ES-I3 (cell line): Measurements from ENCODE around the gene BTBD17.

Experiments used
- H3K36me3 ChIP-seq: 2 replicates; pipeline ENCODE4 v1.6.1; 2013; ENCODE audit warnings: mild to moderate bottlenecking, low read length, control low read depth, moderate library complexity; ENCODE audit not compliant: insufficient read depth
- H3K4me1 ChIP-seq: 2 replicates; pipeline ENCODE4 v1.6.1; 2013; ENCODE audit warnings: mild to moderate bottlenecking, control low read depth, low read length; ENCODE audit not compliant: insufficient read depth
- H3K9ac ChIP-seq: 2 replicates; pipeline ENCODE4 v1.6.1; 2013; ENCODE audit warnings: low read depth, mild to moderate bottlenecking, low read length, moderate library complexity
- H3K9me3 ChIP-seq: 2 replicates; pipeline ENCODE4 v1.6.1; 2013; ENCODE audit warnings: mild to moderate bottlenecking, low read length, moderate library complexity; ENCODE audit not compliant: control insufficient read depth, insufficient read depth

The BTBD17 gene

GRCh38 chr17:74328487-74328886, 33.2 kb downstream of the BTBD17 start:
- no peaks in the 10 kb centered on the region; the same call in 1 of the 2 replicates for H3K9me3 ChIP-seq
- H3K4me1 ChIP-seq: peaks cover 21% of the 10 kb centered on the region; the same call in 1 of the 2 replicates
- no peak overlapping the region for H3K9ac ChIP-seq
- H3K36me3 ChIP-seq: no peaks in the 10 kb centered on the region

GRCh38 chr17:74326506-74326905, 35.2 kb downstream of the BTBD17 start:
- Histone ChIP-seq H3K9ac (peak overlapping the region; percentile 66; the same call in 1 of the 2 replicates), H3K36me3 (no peaks in the 10 kb centered on the region), H3K4me1 (peaks cover 10% of the 10 kb centered on the region; the same call in 1 of the 2 replicates)

GRCh38 chr17:74325743-74326379, 35.8 kb downstream of the BTBD17 start, which contains the start of gene KIF19:
TSS of gene KIF19 (plus strand) at chr17:74326226. CDS start at chr17:74326350, 124 bp downstream.
- peaks cover 10% of the 10 kb centered on the region; the same call in 1 of the 2 replicates for H3K4me1 ChIP-seq
- no peaks in the 10 kb centered on the region for H3K36me3 ChIP-seq
- peak within 1 kb of the TSS; percentile 66; the same call in 1 of the 2 replicates for H3K9ac ChIP-seq
- H3K9me3 ChIP-seq: no peaks in the 10 kb centered on the region

More at GRCh38 chr17:74326506-74326905, 35.2 kb downstream of the BTBD17 start:
- H3K9me3 ChIP-seq: no peaks in the 10 kb centered on the region

GRCh38 chr17:74325376-74325742, 36.3 kb downstream of the BTBD17 start:
- Histone ChIP-seq H3K9me3 (no peaks in the 10 kb centered on the region), H3K36me3 (no peaks in the 10 kb centered on the region), H3K4me1 (peaks cover 10% of the 10 kb centered on the region; the same call in 1 of the 2 replicates), H3K9ac (peak overlapping the region; percentile 66; the same call in 1 of the 2 replicates)

- Histone ChIP-seq H3K9me3 (no peaks in the 10 kb centered on the region), H3K36me3 (no peaks in the 10 kb centered on the region), H3K4me1 (peaks cover 10% of the 10 kb centered on the region; the same call in 1 of the 2 replicates), H3K9ac (no peak overlapping the region)
Measured at GRCh38 chr17:74324521-74324920, 37.1 kb downstream of the BTBD17 start.

DNA sequence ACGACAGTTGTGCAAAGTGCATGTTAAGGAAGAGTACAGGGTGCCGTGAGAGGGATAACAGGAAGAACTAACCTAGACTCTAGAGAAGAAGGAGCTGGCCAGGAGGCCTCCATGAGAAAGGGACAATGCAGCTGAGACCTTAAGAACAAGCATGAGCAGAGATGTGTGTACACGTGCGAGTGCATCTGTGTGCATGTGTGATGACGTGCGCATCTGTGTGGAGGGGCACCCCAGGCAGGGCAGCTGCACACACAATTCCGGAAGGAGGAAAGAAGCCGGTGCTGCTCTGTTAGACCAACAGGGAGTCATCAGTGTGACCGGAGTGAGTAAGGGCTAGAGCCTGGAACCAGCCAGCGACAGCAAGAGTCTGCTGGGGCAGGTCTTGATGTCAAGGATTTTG, 43.3 kb downstream of the BTBD17 start:
- no peaks in the 10 kb centered on the region for H3K36me3 ChIP-seq
- no peaks in the 10 kb centered on the region for H3K4me1 ChIP-seq
- H3K9ac ChIP-seq: no peak overlapping the region
- no peaks in the 10 kb centered on the region for H3K9me3 ChIP-seq

GRCh38 chr17:74317071-74317470, 44.6 kb downstream of the BTBD17 start:
- Histone ChIP-seq H3K9me3 (no peaks in the 10 kb centered on the region), H3K4me1 (no peaks in the 10 kb centered on the region), H3K9ac (no peak overlapping the region), H3K36me3 (no peaks in the 10 kb centered on the region)

GRCh38 chr17:74316220-74316619, 45.4 kb downstream of the BTBD17 start:
- H3K36me3 ChIP-seq: no peaks in the 10 kb centered on the region
- H3K9ac ChIP-seq: no peak overlapping the region
- no peaks in the 10 kb centered on the region for H3K9me3 ChIP-seq
- no peaks in the 10 kb centered on the region for H3K4me1 ChIP-seq

- Histone ChIP-seq H3K36me3 (no peaks in the 10 kb centered on the region), H3K4me1 (no peaks in the 10 kb centered on the region), H3K9ac (no peak overlapping the region), H3K9me3 (no peaks in the 10 kb centered on the region)
Measured at GRCh38 chr17:74314877-74315276, 46.8 kb downstream of the BTBD17 start.

- H3K9me3 ChIP-seq: no peaks in the 10 kb centered on the region
- H3K36me3 ChIP-seq: no peaks in the 10 kb centered on the region
- H3K9ac ChIP-seq: no peak overlapping the region
- no peaks in the 10 kb centered on the region for H3K4me1 ChIP-seq
Measured at GRCh38 chr17:74309902-74310301, 51.8 kb downstream of the BTBD17 start.

DNA sequence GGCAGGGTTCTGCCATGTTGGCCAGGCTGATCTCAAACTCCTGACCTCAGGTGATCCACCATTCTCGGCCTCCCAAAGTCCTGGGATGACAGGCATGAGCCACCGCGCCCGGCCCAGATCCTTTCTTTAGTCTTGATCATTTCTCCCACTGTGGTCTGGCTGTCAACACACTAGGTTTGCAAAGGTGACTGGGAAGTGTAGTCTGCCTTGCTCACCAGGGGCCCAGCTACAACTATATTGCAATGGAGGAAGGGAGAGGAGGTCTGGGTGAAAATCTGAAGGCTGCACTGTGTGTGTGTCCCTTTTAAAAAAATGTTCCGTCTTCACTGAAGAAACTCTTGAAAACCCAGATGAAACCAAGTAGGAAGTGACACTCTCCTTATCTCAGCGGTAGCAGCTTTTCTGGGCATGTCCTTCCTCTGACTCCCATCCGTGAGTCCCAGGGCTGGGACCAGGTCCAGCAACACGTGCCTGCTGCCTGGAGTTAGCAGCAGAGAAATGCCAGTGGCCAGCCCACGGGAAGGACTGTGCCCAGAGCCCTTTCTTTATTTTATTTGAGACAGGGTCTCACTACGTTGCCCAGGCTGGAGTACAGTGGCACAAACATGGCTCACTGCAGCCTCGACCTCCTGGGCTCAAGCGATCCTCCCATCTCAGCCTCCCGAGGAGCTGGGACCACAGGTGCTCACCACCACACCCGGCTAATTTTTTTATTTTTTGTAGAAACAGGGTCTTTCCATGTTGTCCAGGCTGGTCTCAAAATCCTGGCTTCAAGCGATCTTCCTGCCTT, 53.5 kb downstream of the BTBD17 start:
- Histone ChIP-seq H3K9me3 (no peaks in the 10 kb centered on the region), H3K36me3 (no peaks in the 10 kb centered on the region), H3K4me1 (no peaks in the 10 kb centered on the region), H3K9ac (no peak overlapping the region)
